Vagina (tissue), 2 donors: ENCODE results near the gene TWF1.

Experiments
- POLR2A ChIP-seq, 2 donors: fragments of 450-650 bp; IDR thresholded peaks; one replicate each; pipeline ENCODE4 v1.6.1; 2017; ENCODE audit warnings: antibody characterized with exemption in 2 of 2, mild to moderate bottlenecking in 2 of 2, moderate library complexity in 2 of 2
- TF ChIP-seq, protein P1 (sequence below), 3 experiments: fragments of 450-650 bp in 2 of 3; fragments of 200-600 bp in 1 of 3; sonication (generic) in 1 of 3; IDR thresholded peaks; one replicate each; pipeline ENCODE4 v1.5.1; 2017 to 2019; ENCODE audit warnings: antibody characterized with exemption in 3 of 3, mild to moderate bottlenecking in 2 of 3, moderate library complexity in 2 of 3

GRCh38 chr12:43760396-43760795, 45.7 kb downstream of the TWF1 start:
- TF ChIP-seq, protein P1, sequence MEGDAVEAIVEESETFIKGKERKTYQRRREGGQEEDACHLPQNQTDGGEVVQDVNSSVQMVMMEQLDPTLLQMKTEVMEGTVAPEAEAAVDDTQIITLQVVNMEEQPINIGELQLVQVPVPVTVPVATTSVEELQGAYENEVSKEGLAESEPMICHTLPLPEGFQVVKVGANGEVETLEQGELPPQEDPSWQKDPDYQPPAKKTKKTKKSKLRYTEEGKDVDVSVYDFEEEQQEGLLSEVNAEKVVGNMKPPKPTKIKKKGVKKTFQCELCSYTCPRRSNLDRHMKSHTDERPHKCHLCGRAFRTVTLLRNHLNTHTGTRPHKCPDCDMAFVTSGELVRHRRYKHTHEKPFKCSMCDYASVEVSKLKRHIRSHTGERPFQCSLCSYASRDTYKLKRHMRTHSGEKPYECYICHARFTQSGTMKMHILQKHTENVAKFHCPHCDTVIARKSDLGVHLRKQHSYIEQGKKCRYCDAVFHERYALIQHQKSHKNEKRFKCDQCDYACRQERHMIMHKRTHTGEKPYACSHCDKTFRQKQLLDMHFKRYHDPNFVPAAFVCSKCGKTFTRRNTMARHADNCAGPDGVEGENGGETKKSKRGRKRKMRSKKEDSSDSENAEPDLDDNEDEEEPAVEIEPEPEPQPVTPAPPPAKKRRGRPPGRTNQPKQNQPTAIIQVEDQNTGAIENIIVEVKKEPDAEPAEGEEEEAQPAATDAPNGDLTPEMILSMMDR (IDR thresholded peaks at IDR 0.05): no peak
- no peak for TF ChIP-seq POLR2A (IDR thresholded peaks at IDR 0.05)
